ENCODE measurements around the gene GLS. TPM values are rescaled to one million over a fixed set of nuclear protein-coding genes. Genes with fewer than 3 reads are reported as not detected.

GLS gene
- total RNA-seq, 2 donors from 2014 or later = 50.5 to 72.3 TPM

DNA sequence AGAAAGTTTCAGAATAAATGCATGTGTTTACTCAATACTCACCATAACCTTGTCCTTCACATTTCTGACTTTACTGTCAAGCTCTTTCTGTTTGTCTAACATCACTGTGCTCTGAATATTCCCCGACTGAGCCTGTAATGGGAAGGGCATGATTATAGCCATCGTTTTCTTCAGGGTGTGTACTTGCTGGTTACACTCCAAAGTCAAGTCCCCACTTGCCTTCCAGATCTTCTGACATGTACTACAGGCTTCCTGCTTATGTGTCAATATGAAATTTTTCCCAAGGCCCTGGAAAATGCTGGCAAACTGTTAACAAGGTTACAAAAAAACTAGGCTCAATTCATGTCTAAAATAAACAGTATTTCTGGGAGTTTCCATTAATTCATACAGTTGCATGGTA lies 120.4 kb downstream of the GLS start:
- H3K9me3 ChIP-seq = no peaks in the 10 kb centered on the region
- intact Hi-C loops (cut with DNase I) = no loop called here
- peaks cover 52% of the 10 kb centered on the region for H3K36me3 ChIP-seq
- no peak overlapping the region for H3K9ac ChIP-seq (ENCODE audit: low read depth in 2 of 2, low read length in 2 of 2)
- H3K4me1 ChIP-seq = no peaks in the 10 kb centered on the region
- no peak for DNase-seq
- H3K27ac ChIP-seq = no peak overlapping the region
- TF ChIP-seq, protein P1, sequence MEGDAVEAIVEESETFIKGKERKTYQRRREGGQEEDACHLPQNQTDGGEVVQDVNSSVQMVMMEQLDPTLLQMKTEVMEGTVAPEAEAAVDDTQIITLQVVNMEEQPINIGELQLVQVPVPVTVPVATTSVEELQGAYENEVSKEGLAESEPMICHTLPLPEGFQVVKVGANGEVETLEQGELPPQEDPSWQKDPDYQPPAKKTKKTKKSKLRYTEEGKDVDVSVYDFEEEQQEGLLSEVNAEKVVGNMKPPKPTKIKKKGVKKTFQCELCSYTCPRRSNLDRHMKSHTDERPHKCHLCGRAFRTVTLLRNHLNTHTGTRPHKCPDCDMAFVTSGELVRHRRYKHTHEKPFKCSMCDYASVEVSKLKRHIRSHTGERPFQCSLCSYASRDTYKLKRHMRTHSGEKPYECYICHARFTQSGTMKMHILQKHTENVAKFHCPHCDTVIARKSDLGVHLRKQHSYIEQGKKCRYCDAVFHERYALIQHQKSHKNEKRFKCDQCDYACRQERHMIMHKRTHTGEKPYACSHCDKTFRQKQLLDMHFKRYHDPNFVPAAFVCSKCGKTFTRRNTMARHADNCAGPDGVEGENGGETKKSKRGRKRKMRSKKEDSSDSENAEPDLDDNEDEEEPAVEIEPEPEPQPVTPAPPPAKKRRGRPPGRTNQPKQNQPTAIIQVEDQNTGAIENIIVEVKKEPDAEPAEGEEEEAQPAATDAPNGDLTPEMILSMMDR (IDR thresholded peaks at IDR 0.05) = no peak
- no peak overlapping the region for H3K4me3 ChIP-seq
- no peaks in the 10 kb centered on the region for H3K27me3 ChIP-seq

DNA sequence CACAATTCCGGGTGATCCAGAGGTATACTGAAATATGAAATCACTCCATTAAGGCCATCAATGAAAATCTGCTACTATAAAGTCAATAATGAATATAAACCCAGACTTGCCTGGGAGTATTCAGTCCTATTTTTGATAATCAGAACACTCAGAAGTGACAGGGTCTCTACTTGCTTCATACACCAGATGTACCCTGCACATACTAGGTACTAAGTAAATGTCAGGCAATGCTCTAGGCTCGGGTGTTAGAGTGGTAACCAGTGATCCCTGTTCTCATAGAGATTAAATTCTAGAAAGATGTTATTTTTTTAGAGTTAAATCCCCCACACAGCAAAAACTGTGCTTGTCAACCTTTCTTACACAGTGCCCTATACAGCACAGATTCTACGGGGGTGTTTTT lies 121.0 kb downstream of the GLS start:
- no peak overlapping the region for H3K4me3 ChIP-seq
- peaks cover 52% of the 10 kb centered on the region for H3K36me3 ChIP-seq
- DNase-seq = no peak
- H3K27me3 ChIP-seq = no peaks in the 10 kb centered on the region
- TF ChIP-seq, protein P1 (IDR thresholded peaks at IDR 0.05) = no peak
- H3K4me1 ChIP-seq = no peaks in the 10 kb centered on the region
- H3K9ac ChIP-seq (ENCODE audit: low read depth in 2 of 2, low read length in 2 of 2) = no peak overlapping the region
- intact Hi-C loops (cut with DNase I) = no loop called here
- no peaks in the 10 kb centered on the region for H3K9me3 ChIP-seq
- no peak overlapping the region for H3K27ac ChIP-seq

DNA sequence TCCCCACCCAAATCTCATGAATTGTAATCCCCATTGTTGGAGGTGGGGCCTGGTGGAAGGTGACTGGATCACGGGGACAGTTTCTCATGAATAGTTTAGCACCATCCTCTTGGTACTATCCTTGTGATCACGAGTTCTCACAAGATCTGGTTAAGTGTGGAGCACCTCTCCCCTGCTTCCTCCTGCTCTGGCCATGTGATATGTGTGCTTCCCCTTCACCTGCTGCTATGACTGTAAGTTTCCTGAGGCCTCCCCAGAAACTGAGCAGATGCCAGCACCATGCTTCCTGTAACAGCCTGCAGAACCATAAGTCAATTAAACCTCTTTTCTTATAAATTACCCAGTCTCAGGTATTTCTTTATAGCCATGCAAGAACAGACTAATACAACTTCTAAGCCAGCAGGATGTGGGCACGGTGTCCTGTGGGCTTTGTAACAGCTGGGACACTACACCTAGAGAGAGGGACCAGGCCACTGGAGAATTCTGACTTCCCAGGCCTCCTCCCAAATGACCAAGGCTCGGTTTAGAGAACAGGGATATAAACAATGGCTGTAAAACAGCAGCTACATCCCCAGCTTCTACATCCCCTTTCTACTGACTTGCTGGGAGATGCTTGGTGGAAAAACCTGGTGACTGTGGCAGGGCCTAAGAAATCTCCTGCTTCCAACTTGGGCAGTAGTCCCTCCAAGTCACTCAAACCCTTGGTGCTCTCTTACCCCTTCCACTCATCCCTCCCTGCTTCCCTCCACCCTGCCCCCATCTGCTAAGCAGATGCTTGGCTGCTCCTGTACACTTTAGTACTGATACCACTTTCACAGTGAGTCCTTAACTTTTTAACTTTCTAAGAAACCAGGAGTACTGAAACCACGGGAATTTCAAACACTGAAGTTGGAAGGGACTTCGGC lies 123.0 kb downstream of the GLS start:
- Histone ChIP-seq H3K9me3 (no peaks in the 10 kb centered on the region), H3K4me3 (no peak overlapping the region), H3K4me1 (no peaks in the 10 kb centered on the region), H3K9ac (ENCODE audit: low read depth in 2 of 2, low read length in 2 of 2) (no peak overlapping the region), H3K27ac (no peak overlapping the region), H3K36me3 (peaks cover 47% of the 10 kb centered on the region), H3K27me3 (no peaks in the 10 kb centered on the region)
- intact Hi-C loops (cut with DNase I) = no loop called here
- TF ChIP-seq, protein P1 (IDR thresholded peaks at IDR 0.05) = no peak
- no peak for DNase-seq

DNA sequence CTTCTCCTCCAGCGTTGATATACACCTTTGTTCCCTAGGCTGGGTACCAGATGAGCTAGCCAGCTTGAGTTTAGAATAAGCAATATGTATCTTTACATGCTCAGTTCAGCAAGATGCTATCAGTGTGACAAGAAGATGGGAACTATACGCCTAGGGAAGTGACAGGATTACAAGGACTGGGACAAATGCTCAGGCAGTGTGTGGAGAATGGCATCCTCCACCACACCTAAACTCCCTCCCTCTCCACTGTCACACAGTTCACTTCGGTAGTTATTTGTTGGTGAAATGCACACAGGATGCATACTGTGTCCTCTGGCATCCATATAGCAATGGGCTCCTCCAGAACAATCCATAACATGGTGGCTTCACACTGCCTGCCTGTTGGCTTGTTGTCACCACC lies 125.7 kb downstream of the GLS start:
- H3K9ac ChIP-seq (ENCODE audit: low read depth in 2 of 2, low read length in 2 of 2) = no peak overlapping the region
- no peaks in the 10 kb centered on the region for H3K4me1 ChIP-seq
- H3K9me3 ChIP-seq = no peaks in the 10 kb centered on the region
- no peaks in the 10 kb centered on the region for H3K27me3 ChIP-seq
- TF ChIP-seq, protein P1 (IDR thresholded peaks at IDR 0.05) = no peak
- no peak overlapping the region for H3K4me3 ChIP-seq
- intact Hi-C loops (cut with DNase I) = no loop called here
- peaks cover 39% of the 10 kb centered on the region for H3K36me3 ChIP-seq
- no peak for DNase-seq
- no peak overlapping the region for H3K27ac ChIP-seq

DNA sequence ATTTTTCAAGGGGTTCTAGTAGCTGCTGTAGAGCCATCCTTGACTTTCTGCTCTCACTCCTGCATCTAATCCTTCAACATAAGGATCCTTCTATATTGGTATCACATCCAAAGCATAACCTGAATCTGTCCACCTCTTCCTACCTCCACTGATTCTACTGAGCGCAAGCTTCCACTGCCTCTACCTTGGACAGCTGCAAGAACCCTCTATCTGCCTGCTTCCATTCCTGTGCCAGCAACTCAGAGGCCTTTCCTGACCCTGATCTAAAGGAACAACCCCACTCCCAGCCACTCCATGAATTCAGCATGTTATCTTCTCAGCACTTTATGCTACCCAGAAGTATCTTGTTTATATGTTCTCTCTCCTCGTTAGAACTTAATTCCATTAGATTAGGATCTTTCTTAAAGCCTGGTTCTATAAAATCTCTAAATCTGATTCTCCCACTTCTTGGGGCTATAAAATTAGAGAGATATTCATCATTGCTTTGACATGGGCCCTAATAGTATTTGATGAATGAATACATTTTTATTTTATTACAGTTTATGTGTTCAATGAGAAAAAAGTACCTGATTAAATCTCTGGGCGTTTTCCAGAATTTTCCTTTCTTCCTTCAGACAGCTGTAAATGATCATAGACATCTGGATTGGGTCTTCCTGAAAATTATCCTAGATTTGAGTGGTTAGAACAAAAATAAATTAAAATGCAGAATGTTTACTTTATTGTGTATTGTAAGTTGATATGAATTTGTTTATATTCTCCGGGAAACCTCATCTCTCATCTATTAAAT lies 126.6 kb downstream of the GLS start:
- H3K9me3 ChIP-seq = no peaks in the 10 kb centered on the region
- TF ChIP-seq, protein P1 (IDR thresholded peaks at IDR 0.05) = no peak
- no peaks in the 10 kb centered on the region for H3K27me3 ChIP-seq
- H3K36me3 ChIP-seq = peaks cover 39% of the 10 kb centered on the region
- H3K4me1 ChIP-seq = no peaks in the 10 kb centered on the region
- H3K27ac ChIP-seq = no peak overlapping the region
- H3K9ac ChIP-seq (ENCODE audit: low read depth in 2 of 2, low read length in 2 of 2) = no peak overlapping the region
- H3K4me3 ChIP-seq = no peak overlapping the region
- DNase-seq = no peak
- intact Hi-C loops (cut with DNase I) = no loop called here
